Activated T-cell treated with anti-CD3 and anti-CD28 coated beads for 1 hour (primary cell): ENCODE results near the gene TBX19.

Experiments used
- DNase-seq: peaks from one replicate; pipeline ENCODE4 v3.0.0-alpha.2; 2020; ENCODE audit warnings: low read depth

The TBX19 gene

GRCh38 chr1:168360151-168361021 is 79.7 kb downstream of the TBX19 start:
- DNase-seq: no peak

DNA sequence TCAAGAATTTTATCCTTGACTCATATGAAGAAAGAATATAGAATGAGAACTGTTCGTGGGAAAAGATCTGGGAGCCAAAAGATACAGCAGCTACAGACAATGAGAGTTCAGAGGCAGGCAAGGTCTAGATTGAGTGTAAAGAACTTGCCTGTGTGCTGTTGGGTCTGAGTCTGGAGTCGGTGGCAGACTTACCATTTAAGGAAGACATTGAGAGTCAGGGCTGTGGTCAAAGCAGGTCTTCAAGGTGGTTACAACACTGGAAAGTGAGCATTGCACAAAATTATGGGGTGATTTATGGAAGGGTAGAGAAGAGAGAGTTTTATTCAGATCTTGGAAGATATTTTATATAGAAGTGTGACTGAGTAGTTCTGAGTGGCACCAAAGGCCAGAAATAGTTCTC is 80.6 kb downstream of the TBX19 start:
- no peak for DNase-seq

GRCh38 chr1:168362991-168363390 is 82.3 kb downstream of the TBX19 start:
- DNase-seq: peak; percentile 20
